HepG2 (cell line): Measurements from ENCODE around the gene NKX1-2. TPM values are rescaled to one million over a fixed set of nuclear protein-coding genes. Genes with fewer than 3 reads are reported as not detected.

ENCODE experiments used
- ATF7 ChIP-seq, 2 experiments: fragments of 450-650 bp in 1 of 2; sonication (generic) in 1 of 2; formaldehyde crosslinking in 1 of 2; IDR thresholded peaks; 2 replicates each; pipeline versions ENCODE4 v1.4.0 to v1.6.1; 2016 to 2020; ENCODE audit warnings: antibody characterized with exemption in 1 of 2, mild to moderate bottlenecking in 1 of 2, missing genetic modification reagents in 1 of 2
- CHD2 ChIP-seq: IDR thresholded peaks from 2 replicates; pipeline ENCODE4 v1.6.1; 2011; ENCODE audit warnings: low read depth, low read length, improper control_type of control experiment
- CREB3 ChIP-seq: sonication (generic); formaldehyde crosslinking; IDR thresholded peaks from 2 replicates; pipeline ENCODE4 v1.5.0; 2020; ENCODE audit warnings: missing genetic modification reagents
- CSRNP2 ChIP-seq: sonication (generic); formaldehyde crosslinking; conservative IDR thresholded peaks from 2 replicates; pipeline ENCODE4 v1.8.0; 2022; ENCODE audit warnings: low read depth, missing genetic modification reagents
- FOXK2 ChIP-seq: fragments of 450-650 bp; IDR thresholded peaks from 2 replicates; pipeline ENCODE4 v1.6.1; 2016
- MIER3 ChIP-seq: IDR thresholded peaks from 2 replicates; pipeline ENCODE4 v1.6.1; 2016; ENCODE audit warnings: missing compliant biosample characterization, borderline replicate concordance
- NBN ChIP-seq: fragments of 450-650 bp; conservative IDR thresholded peaks from 2 replicates; pipeline ENCODE4 v1.6.1; 2017
- NFYB ChIP-seq: sonication (generic); formaldehyde crosslinking; IDR thresholded peaks from 2 replicates; pipeline ENCODE4 v1.4.0; 2020; ENCODE audit warnings: missing genetic modification reagents
- SRSF4 ChIP-seq: fragments of 200-400 bp; formaldehyde crosslinking; IDR thresholded peaks from one replicate; pipeline ENCODE4 v1.6.1; 2018; ENCODE audit warnings: mild to moderate bottlenecking, low read depth, low read length, moderate library complexity; ENCODE audit not compliant: poor library complexity, severe bottlenecking
- TP53 ChIP-seq: sonication (generic); formaldehyde crosslinking; conservative IDR thresholded peaks from 2 replicates; pipeline ENCODE4 v1.4.0; 2020; ENCODE audit warnings: missing genetic modification reagents
- ZFP1 ChIP-seq: IDR thresholded peaks from 2 replicates; pipeline ENCODE4 v1.6.1; 2016
- ZKSCAN5 ChIP-seq: sonication (generic); formaldehyde crosslinking; IDR thresholded peaks from 2 replicates; pipeline ENCODE4 v1.5.1; 2020; ENCODE audit warnings: mild to moderate bottlenecking, missing genetic modification reagents
- ZMYM4 ChIP-seq: sonication (generic); formaldehyde crosslinking; IDR thresholded peaks from 2 replicates; pipeline ENCODE4 v1.8.1; 2023; ENCODE audit warnings: mild to moderate bottlenecking, missing genetic modification reagents
- ZNF263 ChIP-seq: sonication (generic); formaldehyde crosslinking; IDR thresholded peaks from 2 replicates; pipeline ENCODE4 v1.4.0; 2020; ENCODE audit warnings: missing genetic modification reagents
- ZNF280D ChIP-seq: sonication (generic); formaldehyde crosslinking; IDR thresholded peaks from 2 replicates; pipeline ENCODE4 v1.5.1; 2020; ENCODE audit warnings: mild to moderate bottlenecking, missing genetic modification reagents
- ZNF577 ChIP-seq: sonication (generic); formaldehyde crosslinking; IDR thresholded peaks from 2 replicates; pipeline ENCODE4 v1.4.0; 2020; ENCODE audit warnings: mild to moderate bottlenecking, low read depth, missing genetic modification reagents, borderline replicate concordance
- polyA plus RNA-seq, 8 experiments: library from polyadenylated mRNA; depleted of rRNA in 3 of 8; stranded (reverse) in 7 of 8; unstranded in 1 of 8; fragments of >200 nt; fragmentation: Illumina TruSeq in 4 of 8; extraction: Trizol in 4 of 8; gene quantifications; 2 replicates each; pipeline versions ENCODE4 v1.2.1 to v1.2.3, GENCODE V29; 2011 to 2016; ENCODE audit warnings: low read depth in 4 of 8, missing spikeins in 1 of 8, mixed read lengths in 1 of 8; ENCODE audit not compliant: insufficient read depth in 1 of 8
- total RNA-seq, 5 experiments: library from RNA; depleted of rRNA; stranded (reverse); fragments of >200 nt; fragmentation: Illumina TruSeq; extraction: Trizol; gene quantifications; 2 replicates each; pipeline ENCODE4 v1.2.3, GENCODE V29; 2016; ENCODE audit warnings: low read depth in 1 of 5
- TF ChIP-seq, protein P1 (sequence below): sonication (generic); formaldehyde crosslinking; IDR thresholded peaks from 2 replicates; pipeline ENCODE4 v1.4.0; 2020; ENCODE audit warnings: missing genetic modification reagents
- TF ChIP-seq, protein P2 (sequence below): sonication (generic); formaldehyde crosslinking; IDR thresholded peaks from 2 replicates; pipeline ENCODE4 v1.9.0; 2021; ENCODE audit warnings: missing genetic modification reagents, borderline replicate concordance

The NKX1-2 gene
- total and polyA plus RNA-seq, 2 of the 13 experiments (the other 11 are each of a cell fraction or from before 2014, with no cell fraction given), result not detected

- no peak for TF ChIP-seq SRSF4
- no peak for TF ChIP-seq NFYB (CRISPR knock-in tag)
- no peak for TF ChIP-seq NBN
- peak; percentile 92; the same call in 1 of the 2 replicates for TF ChIP-seq MIER3 (CRISPR knock-in tag)
- TF ChIP-seq TP53 (CRISPR knock-in tag), result 0 out of 2 replicates have a peak, but pooled peaks have one; percentile 41
- TF ChIP-seq ZNF263 (CRISPR knock-in tag), result peak; percentile 50; the same call in 1 of the 2 replicates
- TF ChIP-seq, protein P1, sequence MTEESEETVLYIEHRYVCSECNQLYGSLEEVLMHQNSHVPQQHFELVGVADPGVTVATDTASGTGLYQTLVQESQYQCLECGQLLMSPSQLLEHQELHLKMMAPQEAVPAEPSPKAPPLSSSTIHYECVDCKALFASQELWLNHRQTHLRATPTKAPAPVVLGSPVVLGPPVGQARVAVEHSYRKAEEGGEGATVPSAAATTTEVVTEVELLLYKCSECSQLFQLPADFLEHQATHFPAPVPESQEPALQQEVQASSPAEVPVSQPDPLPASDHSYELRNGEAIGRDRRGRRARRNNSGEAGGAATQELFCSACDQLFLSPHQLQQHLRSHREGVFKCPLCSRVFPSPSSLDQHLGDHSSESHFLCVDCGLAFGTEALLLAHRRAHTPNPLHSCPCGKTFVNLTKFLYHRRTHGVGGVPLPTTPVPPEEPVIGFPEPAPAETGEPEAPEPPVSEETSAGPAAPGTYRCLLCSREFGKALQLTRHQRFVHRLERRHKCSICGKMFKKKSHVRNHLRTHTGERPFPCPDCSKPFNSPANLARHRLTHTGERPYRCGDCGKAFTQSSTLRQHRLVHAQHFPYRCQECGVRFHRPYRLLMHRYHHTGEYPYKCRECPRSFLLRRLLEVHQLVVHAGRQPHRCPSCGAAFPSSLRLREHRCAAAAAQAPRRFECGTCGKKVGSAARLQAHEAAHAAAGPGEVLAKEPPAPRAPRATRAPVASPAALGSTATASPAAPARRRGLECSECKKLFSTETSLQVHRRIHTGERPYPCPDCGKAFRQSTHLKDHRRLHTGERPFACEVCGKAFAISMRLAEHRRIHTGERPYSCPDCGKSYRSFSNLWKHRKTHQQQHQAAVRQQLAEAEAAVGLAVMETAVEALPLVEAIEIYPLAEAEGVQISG (CRISPR knock-in tag), result peak; percentile 85
- TF ChIP-seq FOXK2, result peak; percentile 56; the same call in 1 of the 2 replicates
- no peak for TF ChIP-seq CHD2
- TF ChIP-seq CREB3, result 0 out of 2 replicates have a peak, but pooled peaks have one; percentile 79
- TF ChIP-seq, protein P2, sequence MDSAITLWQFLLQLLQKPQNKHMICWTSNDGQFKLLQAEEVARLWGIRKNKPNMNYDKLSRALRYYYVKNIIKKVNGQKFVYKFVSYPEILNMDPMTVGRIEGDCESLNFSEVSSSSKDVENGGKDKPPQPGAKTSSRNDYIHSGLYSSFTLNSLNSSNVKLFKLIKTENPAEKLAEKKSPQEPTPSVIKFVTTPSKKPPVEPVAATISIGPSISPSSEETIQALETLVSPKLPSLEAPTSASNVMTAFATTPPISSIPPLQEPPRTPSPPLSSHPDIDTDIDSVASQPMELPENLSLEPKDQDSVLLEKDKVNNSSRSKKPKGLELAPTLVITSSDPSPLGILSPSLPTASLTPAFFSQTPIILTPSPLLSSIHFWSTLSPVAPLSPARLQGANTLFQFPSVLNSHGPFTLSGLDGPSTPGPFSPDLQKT, result no peak
- TF ChIP-seq ZNF577, result no peak
- peak; percentile 63; the same call in 1 of the 2 replicates for TF ChIP-seq ZFP1 (CRISPR knock-in tag)
- peak; percentile 85 for TF ChIP-seq ATF7 (IDR thresholded peaks at IDR 0.05)
- TF ChIP-seq ATF7 (CRISPR knock-in tag; IDR thresholded peaks at IDR 0.05), result peak; percentile 93
- TF ChIP-seq ZMYM4 (CRISPR knock-in tag), result peak; percentile 84
- TF ChIP-seq CSRNP2 (CRISPR knock-in tag), result no peak
- peak; percentile 84; the same call in 1 of the 2 replicates for TF ChIP-seq ZNF280D (CRISPR knock-in tag)
- peak; percentile 54; the same call in 1 of the 2 replicates for TF ChIP-seq ZKSCAN5 (CRISPR knock-in tag)
Observed at GRCh38 chr10:124470544-124471434, 21.0 kb upstream of the NKX1-2 start (continued).
